ENCODE data around the gene MYH6.

DNA sequence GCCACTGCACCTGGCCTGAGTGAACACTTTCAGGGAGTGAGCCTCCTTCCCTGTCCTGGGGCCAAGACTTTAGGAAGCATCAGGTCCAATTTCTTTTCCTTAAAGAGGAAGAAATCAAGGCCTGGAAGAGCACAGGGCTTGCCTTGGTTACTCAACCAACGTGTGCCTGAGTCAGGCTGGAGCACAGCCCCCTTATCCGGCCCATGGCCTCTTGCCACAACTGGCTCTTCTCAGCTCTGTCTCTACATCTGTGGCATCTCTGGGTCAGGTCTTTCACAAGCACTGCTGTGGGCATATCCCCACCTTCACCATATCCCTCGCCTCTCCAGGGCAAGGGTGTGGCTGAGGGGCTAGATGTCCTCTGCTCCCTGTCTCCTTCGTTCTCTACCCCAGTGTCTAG lies 6.8 kb downstream of the MYH6 start:
- TF ChIP-seq, protein P1, sequence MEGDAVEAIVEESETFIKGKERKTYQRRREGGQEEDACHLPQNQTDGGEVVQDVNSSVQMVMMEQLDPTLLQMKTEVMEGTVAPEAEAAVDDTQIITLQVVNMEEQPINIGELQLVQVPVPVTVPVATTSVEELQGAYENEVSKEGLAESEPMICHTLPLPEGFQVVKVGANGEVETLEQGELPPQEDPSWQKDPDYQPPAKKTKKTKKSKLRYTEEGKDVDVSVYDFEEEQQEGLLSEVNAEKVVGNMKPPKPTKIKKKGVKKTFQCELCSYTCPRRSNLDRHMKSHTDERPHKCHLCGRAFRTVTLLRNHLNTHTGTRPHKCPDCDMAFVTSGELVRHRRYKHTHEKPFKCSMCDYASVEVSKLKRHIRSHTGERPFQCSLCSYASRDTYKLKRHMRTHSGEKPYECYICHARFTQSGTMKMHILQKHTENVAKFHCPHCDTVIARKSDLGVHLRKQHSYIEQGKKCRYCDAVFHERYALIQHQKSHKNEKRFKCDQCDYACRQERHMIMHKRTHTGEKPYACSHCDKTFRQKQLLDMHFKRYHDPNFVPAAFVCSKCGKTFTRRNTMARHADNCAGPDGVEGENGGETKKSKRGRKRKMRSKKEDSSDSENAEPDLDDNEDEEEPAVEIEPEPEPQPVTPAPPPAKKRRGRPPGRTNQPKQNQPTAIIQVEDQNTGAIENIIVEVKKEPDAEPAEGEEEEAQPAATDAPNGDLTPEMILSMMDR (IDR thresholded peaks at IDR 0.05), result no peak
- no peak for TF ChIP-seq POLR2A (IDR thresholded peaks at IDR 0.05)

Measured in lower leg skin (tissue), 3 donors.